OCI-LY1 (cell line): ENCODE measurements around the gene PSMC3IP.

Source experiments
- H2AFZ ChIP-seq: fragments of 200-600 bp; sonication (generic), shearing (Covaris generic); 2 replicates; pipeline ENCODE4 v1.6.0; 2014; ENCODE audit warnings: antibody characterized with exemption, mild to moderate bottlenecking, low read length
- H3F3A ChIP-seq: fragments of 200-600 bp; sonication (generic), shearing (Covaris generic); 2 replicates; pipeline ENCODE4 v1.6.0; 2014; ENCODE audit warnings: mild to moderate bottlenecking, antibody characterized with exemption, low read length, moderate library complexity; ENCODE audit not compliant: insufficient read depth
- H3K27ac ChIP-seq: fragments of 200-600 bp; sonication (generic); 2 replicates; pipeline ENCODE4 v1.5.1; 2014; ENCODE audit warnings: low read length, mixed run types, mild to moderate bottlenecking, low read depth; ENCODE audit not compliant: poor library complexity, severe bottlenecking
- H3K27me3 ChIP-seq: fragments of 200-600 bp; sonication (generic); 2 replicates; pipeline ENCODE4 v1.6.0; 2014; ENCODE audit warnings: antibody characterized with exemption, mild to moderate bottlenecking, low read length, moderate library complexity; ENCODE audit not compliant: insufficient read depth
- H3K36me3 ChIP-seq: fragments of 200-600 bp; sonication (generic); 2 replicates; pipeline ENCODE4 v1.6.1; 2014; ENCODE audit warnings: mild to moderate bottlenecking, antibody characterized with exemption, low read length, moderate library complexity, mixed read lengths; ENCODE audit not compliant: insufficient read depth
- H3K4me1 ChIP-seq: fragments of 200-600 bp; sonication (generic); 2 replicates; pipeline ENCODE4 v1.5.1; 2014; ENCODE audit warnings: mild to moderate bottlenecking, low read length, moderate library complexity; ENCODE audit not compliant: insufficient read depth, severe bottlenecking
- H3K4me2 ChIP-seq: fragments of 200-600 bp; sonication (generic), shearing (Covaris generic); 2 replicates; pipeline ENCODE4 v1.6.1; 2014; ENCODE audit warnings: low read length
- H3K4me3 ChIP-seq: fragments of 200-600 bp; sonication (generic); 2 replicates; pipeline ENCODE4 v1.5.1; 2014; ENCODE audit warnings: low read length, low read depth, mild to moderate bottlenecking, mixed read lengths; ENCODE audit not compliant: poor library complexity, severe bottlenecking
- H3K79me2 ChIP-seq: fragments of 200-600 bp; shearing (Covaris generic); 2 replicates; pipeline ENCODE4 v1.6.1; 2016; ENCODE audit warnings: mixed run types, low read length, mixed read lengths; ENCODE audit not compliant: insufficient read depth
- H3K9ac ChIP-seq: fragments of 200-600 bp; sonication (generic), shearing (Covaris generic); 2 replicates; pipeline ENCODE4 v1.6.1; 2014; ENCODE audit warnings: mild to moderate bottlenecking, low read length, mixed read lengths
- H3K9me2 ChIP-seq: fragments of 200-600 bp; sonication (generic), shearing (Covaris generic); 2 replicates; pipeline ENCODE4 v1.6.1; 2014; ENCODE audit warnings: low read depth, mild to moderate bottlenecking, low read length, mixed read lengths
- H3K9me3 ChIP-seq: fragments of 200-600 bp; shearing (Covaris generic); 2 replicates; pipeline ENCODE4 v1.6.1; 2014; ENCODE audit warnings: low read length, mixed read lengths
- H4K20me1 ChIP-seq: fragments of 200-600 bp; sonication (generic), shearing (Covaris generic); 2 replicates; pipeline ENCODE4 v1.6.0; 2016; ENCODE audit warnings: mild to moderate bottlenecking, low read length; ENCODE audit not compliant: insufficient read depth
- CTCF ChIP-seq: fragments of 200-600 bp; sonication (generic), shearing (Covaris generic); IDR thresholded peaks from 2 replicates; pipeline ENCODE4 v1.5.1; 2017; ENCODE audit warnings: mild to moderate bottlenecking, antibody characterized with exemption, low read length, moderate library complexity, mixed read lengths
- EZH2 ChIP-seq: fragments of 200-600 bp; sonication (generic), shearing (Covaris generic); IDR thresholded peaks from 2 replicates; pipeline ENCODE4 v1.8.0; 2017; ENCODE audit warnings: borderline replicate concordance, mixed run types, mild to moderate bottlenecking, antibody characterized with exemption, low read length, moderate library complexity, mixed read lengths

The PSMC3IP gene

GRCh38 chr17:42618442-42619150 is 41.1 kb upstream of the PSMC3IP start:
- no peak overlapping the region for H3K4me2 ChIP-seq
- TF ChIP-seq CTCF (peak; percentile 14; the same call in 1 of the 2 replicates), EZH2 (no peak)
- H3K9me3 ChIP-seq = no peaks in the 10 kb centered on the region
- no peaks in the 10 kb centered on the region for H3K27me3 ChIP-seq
- no peaks in the 10 kb centered on the region for H3K79me2 ChIP-seq
- no peaks in the 10 kb centered on the region for H3F3A ChIP-seq
- H2AFZ ChIP-seq = no peak overlapping the region
- H3K36me3 ChIP-seq = peaks cover 24% of the 10 kb centered on the region
- no peaks in the 10 kb centered on the region for H4K20me1 ChIP-seq
- peaks cover 11% of the 10 kb centered on the region for H3K4me1 ChIP-seq
- H3K9ac ChIP-seq = no peak overlapping the region
- H3K27ac ChIP-seq = peak overlapping the region; percentile 26
- no peaks in the 10 kb centered on the region for H3K9me2 ChIP-seq
- no peak overlapping the region for H3K4me3 ChIP-seq

- H4K20me1 ChIP-seq = no peaks in the 10 kb centered on the region
- TF ChIP-seq CTCF (no peak), EZH2 (no peak)
- no peaks in the 10 kb centered on the region for H3K27me3 ChIP-seq
- no peaks in the 10 kb centered on the region for H3K9me3 ChIP-seq
- H3F3A ChIP-seq = no peaks in the 10 kb centered on the region
- H3K36me3 ChIP-seq = peaks cover 30% of the 10 kb centered on the region
- no peak overlapping the region for H3K4me2 ChIP-seq
- H2AFZ ChIP-seq = no peak overlapping the region
- H3K79me2 ChIP-seq = no peaks in the 10 kb centered on the region
- no peak overlapping the region for H3K9ac ChIP-seq
- no peaks in the 10 kb centered on the region for H3K9me2 ChIP-seq
- peaks cover 11% of the 10 kb centered on the region for H3K4me1 ChIP-seq
- peak overlapping the region; percentile 26 for H3K27ac ChIP-seq
- H3K4me3 ChIP-seq = no peak overlapping the region
These were observed 40.5 kb upstream of the PSMC3IP start for GRCh38 chr17:42617956-42618431.

GRCh38 chr17:42613699-42614295 is 36.3 kb upstream of the PSMC3IP start:
- TF ChIP-seq CTCF (no peak), EZH2 (no peak)
- Histone ChIP-seq H3K36me3 (peaks cover 45% of the 10 kb centered on the region), H4K20me1 (no peaks in the 10 kb centered on the region), H3K27ac (no peak overlapping the region), H3K4me2 (no peak overlapping the region), H3K9me3 (no peaks in the 10 kb centered on the region), H3K79me2 (peaks cover 5% of the 10 kb centered on the region), H3K9ac (no peak overlapping the region), H2AFZ (no peak overlapping the region), H3K4me1 (peaks cover 12% of the 10 kb centered on the region), H3K27me3 (no peaks in the 10 kb centered on the region), H3F3A (no peaks in the 10 kb centered on the region), H3K9me2 (no peaks in the 10 kb centered on the region), H3K4me3 (no peak overlapping the region)
